CD4-positive, alpha-beta T cell treated with Interleukin-17A for 1 hour (primary cell): ENCODE data around the gene DSCAM.

Experiments used
- DNase-seq: peaks from one replicate; pipeline ENCODE4 v3.0.0-alpha.2; 2020

Gene DSCAM

GRCh38 chr21:40839521-40839920, 7.4 kb downstream of the DSCAM start:
- no peak for DNase-seq

- DNase-seq, result no peak
These were observed 9.5 kb downstream of the DSCAM start for GRCh38 chr21:40837456-40837855.

GRCh38 chr21:40835184-40835694, 11.7 kb downstream of the DSCAM start:
- DNase-seq, result no peak

GRCh38 chr21:40833184-40833583, 13.8 kb downstream of the DSCAM start:
- DNase-seq, result no peak

- no peak for DNase-seq
These were observed 14.6 kb downstream of the DSCAM start for GRCh38 chr21:40832316-40832715.

- no peak for DNase-seq
These were observed 16.1 kb downstream of the DSCAM start for GRCh38 chr21:40830836-40831235.

GRCh38 chr21:40829791-40830190, 17.2 kb downstream of the DSCAM start:
- DNase-seq, result no peak

- DNase-seq, result no peak
These were observed 17.6 kb downstream of the DSCAM start for GRCh38 chr21:40829308-40829707.

- no peak for DNase-seq
These were observed 19.4 kb downstream of the DSCAM start for GRCh38 chr21:40827509-40827908.

GRCh38 chr21:40819071-40819900, 27.7 kb downstream of the DSCAM start:
- no peak for DNase-seq

GRCh38 chr21:40813918-40814317, 33.0 kb downstream of the DSCAM start:
- DNase-seq, result no peak

- no peak for DNase-seq
These were observed 37.2 kb downstream of the DSCAM start for GRCh38 chr21:40809673-40810197.

- DNase-seq, result no peak
These were observed 43.9 kb downstream of the DSCAM start for GRCh38 chr21:40803101-40803500.

- no peak for DNase-seq
These were observed 46.8 kb downstream of the DSCAM start for GRCh38 chr21:40800126-40800525.

- DNase-seq, result no peak
These were observed 49.1 kb downstream of the DSCAM start for GRCh38 chr21:40797891-40798290.

- no peak for DNase-seq
These were observed 49.5 kb downstream of the DSCAM start for GRCh38 chr21:40797410-40797809.

GRCh38 chr21:40796464-40796863, 50.5 kb downstream of the DSCAM start:
- no peak for DNase-seq

- DNase-seq, result no peak
These were observed 51.6 kb downstream of the DSCAM start for GRCh38 chr21:40795313-40795712.

- no peak for DNase-seq
These were observed 54.1 kb downstream of the DSCAM start for GRCh38 chr21:40792691-40793456.

- no peak for DNase-seq
These were observed 58.3 kb downstream of the DSCAM start for GRCh38 chr21:40788635-40789034.

GRCh38 chr21:40783404-40783803, 63.6 kb downstream of the DSCAM start:
- DNase-seq, result no peak

- DNase-seq, result no peak
These were observed 76.4 kb downstream of the DSCAM start for GRCh38 chr21:40770435-40771055.

GRCh38 chr21:40769231-40769630, 77.7 kb downstream of the DSCAM start:
- DNase-seq, result no peak
